Parietal lobe (tissue), 2 donors: ENCODE measurements around the gene ZNF17. TPM values are rescaled to one million over a fixed set of nuclear protein-coding genes. Genes with fewer than 3 reads are reported as not detected.

Experiments
- small RNA-seq: library from RNA; depleted of rRNA; stranded (forward); fragments of <200 nt; gene quantifications from one replicate; pipeline ENCODE3, GENCODE V24; 2014; ENCODE audit warnings: low replicate concordance
- total RNA-seq: library from RNA; depleted of rRNA; stranded (reverse); fragments of >200 nt; gene quantifications from one replicate; pipeline ENCODE4 v1.2.3, GENCODE V29; 2014

Gene ZNF17
- 57.9 TPM for total RNA-seq

DNA sequence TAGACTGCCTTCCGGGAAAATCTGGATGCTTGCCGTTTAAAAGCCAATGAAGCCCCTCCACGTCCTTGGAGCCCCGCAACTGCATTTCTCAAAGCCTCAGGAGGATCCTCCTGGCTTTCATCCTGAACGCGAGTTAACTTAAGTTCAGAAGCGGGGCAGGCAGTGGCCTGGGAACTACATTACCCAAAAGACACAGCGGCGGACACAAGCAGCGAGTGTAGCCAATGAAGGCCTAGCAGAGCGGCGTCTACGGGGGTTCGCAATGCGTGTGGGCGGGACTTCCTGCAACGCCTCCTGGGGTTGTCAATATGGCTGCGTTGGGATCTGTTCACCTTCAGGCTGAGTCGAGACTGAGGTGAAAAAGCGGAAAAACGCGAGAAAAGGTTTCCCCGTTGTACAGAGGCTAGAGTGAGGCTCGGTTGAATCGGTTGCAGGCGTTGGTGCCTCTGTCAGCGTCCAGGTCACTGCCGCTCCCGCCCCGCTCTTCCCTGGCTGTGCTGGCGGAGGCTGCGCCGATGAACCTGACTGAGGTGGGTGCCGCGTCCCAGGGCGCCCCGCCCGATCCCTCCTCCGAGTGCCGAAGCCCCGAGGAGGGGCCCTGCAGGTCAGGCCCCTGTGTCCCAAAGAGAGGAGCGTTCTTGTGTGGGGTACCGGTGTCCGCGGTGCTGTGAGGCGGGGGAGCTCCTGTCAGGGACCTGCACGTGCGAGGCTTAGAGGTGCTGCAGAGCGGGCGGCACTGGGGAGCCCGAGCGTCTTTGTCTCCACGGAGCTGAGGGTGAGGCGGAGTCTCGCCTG, at the start of gene ZNF17:
Gene ZNF17, plus strand, starts transcription at position 285 of the 795 bp plus-strand sequence. CDS start 2,455 bp downstream, outside the sequence.

GRCh38 chr19:57362997-57363687, 47.8 kb upstream of the ZNF17 start, which contains the start of the genes TRAPPC2B and ZNF547:
TSS of gene TRAPPC2B (plus strand) at chr19:57363551. CDS start at chr19:57364834, 1,283 bp downstream.
TSS of gene ZNF547 (plus strand) at chr19:57363551. CDS start at chr19:57368556, 5,005 bp downstream.

GRCh38 chr19:57389730-57390598, 21.0 kb upstream of the ZNF17 start, which contains the start of gene ZNF548:
TSS of gene ZNF548 (plus strand) at chr19:57389854. CDS start at chr19:57390100, 246 bp downstream.

GRCh38 chr19:57435062-57435978, 24.4 kb downstream of the ZNF17 start, which contains the start of gene ZNF749:
TSS of gene ZNF749 (plus strand) at chr19:57435325. CDS start at chr19:57435579, 254 bp downstream.

Small RNA genes within 50 kb of the gene (small RNA-seq; reads per million reads assigned to genes)
- not detected for gene VN1R107P

Other genes with a start within 250 kb of the ZNF17 start
- not detected for gene DUXA, start 243.7 kb upstream of the ZNF17 start, total RNA-seq
- gene ZNF264, start 219.7 kb upstream of the ZNF17 start, total RNA-seq: 48.2 TPM
- not detected for gene AURKC, start 180.1 kb upstream of the ZNF17 start, total RNA-seq
- 44.4 TPM for gene ZNF805, start 170.5 kb upstream of the ZNF17 start, total RNA-seq
- gene ZNF460, start 130.7 kb upstream of the ZNF17 start, total RNA-seq: 290 TPM
- gene ZNF543, start 90.7 kb upstream of the ZNF17 start, total RNA-seq: 43.2 TPM
- 22.8 TPM for gene ZNF304, start 59.9 kb upstream of the ZNF17 start, total RNA-seq
- gene TRAPPC2B, start 47.6 kb upstream of the ZNF17 start, total RNA-seq: 24.1 TPM
- 16.0 TPM for gene ZNF547, start 47.6 kb upstream of the ZNF17 start, total RNA-seq
- gene ZNF548, start 21.3 kb upstream of the ZNF17 start, total RNA-seq: 68.2 TPM
- 49.8 TPM for gene ZNF749, start 24.2 kb downstream of the ZNF17 start, total RNA-seq
- 11.0 TPM for gene VN1R1, start 46.0 kb downstream of the ZNF17 start, total RNA-seq
- gene ZNF772, start 66.4 kb downstream of the ZNF17 start, total RNA-seq: 77.3 TPM
- gene ZNF419, start 76.6 kb downstream of the ZNF17 start, total RNA-seq: 29.7 TPM
- gene ZNF773, start 88.8 kb downstream of the ZNF17 start, total RNA-seq: 35.4 TPM
- gene ZNF549, start 116.2 kb downstream of the ZNF17 start, total RNA-seq: 41.9 TPM
- gene ZNF550, start 148.7 kb downstream of the ZNF17 start, total RNA-seq: 21.3 TPM
- 15.0 TPM for gene ZNF416, start 167.8 kb downstream of the ZNF17 start, total RNA-seq
- gene ZIK1, start 173.0 kb downstream of the ZNF17 start, total RNA-seq: 30.4 TPM
- gene ZNF530, start 188.7 kb downstream of the ZNF17 start, total RNA-seq: 5.6 TPM
- 50.1 TPM for gene ZNF134, start 203.1 kb downstream of the ZNF17 start, total RNA-seq
- gene ZNF211, start 222.0 kb downstream of the ZNF17 start, total RNA-seq: 51.3 TPM